Right forelimb (tissue), 1 donor: ENCODE data around the gene DUS1L.

ENCODE experiments used
- DNase-seq: peaks from one replicate; pipeline ENCODE4 v3.0.0-alpha.2; 2018

Gene DUS1L

DNA sequence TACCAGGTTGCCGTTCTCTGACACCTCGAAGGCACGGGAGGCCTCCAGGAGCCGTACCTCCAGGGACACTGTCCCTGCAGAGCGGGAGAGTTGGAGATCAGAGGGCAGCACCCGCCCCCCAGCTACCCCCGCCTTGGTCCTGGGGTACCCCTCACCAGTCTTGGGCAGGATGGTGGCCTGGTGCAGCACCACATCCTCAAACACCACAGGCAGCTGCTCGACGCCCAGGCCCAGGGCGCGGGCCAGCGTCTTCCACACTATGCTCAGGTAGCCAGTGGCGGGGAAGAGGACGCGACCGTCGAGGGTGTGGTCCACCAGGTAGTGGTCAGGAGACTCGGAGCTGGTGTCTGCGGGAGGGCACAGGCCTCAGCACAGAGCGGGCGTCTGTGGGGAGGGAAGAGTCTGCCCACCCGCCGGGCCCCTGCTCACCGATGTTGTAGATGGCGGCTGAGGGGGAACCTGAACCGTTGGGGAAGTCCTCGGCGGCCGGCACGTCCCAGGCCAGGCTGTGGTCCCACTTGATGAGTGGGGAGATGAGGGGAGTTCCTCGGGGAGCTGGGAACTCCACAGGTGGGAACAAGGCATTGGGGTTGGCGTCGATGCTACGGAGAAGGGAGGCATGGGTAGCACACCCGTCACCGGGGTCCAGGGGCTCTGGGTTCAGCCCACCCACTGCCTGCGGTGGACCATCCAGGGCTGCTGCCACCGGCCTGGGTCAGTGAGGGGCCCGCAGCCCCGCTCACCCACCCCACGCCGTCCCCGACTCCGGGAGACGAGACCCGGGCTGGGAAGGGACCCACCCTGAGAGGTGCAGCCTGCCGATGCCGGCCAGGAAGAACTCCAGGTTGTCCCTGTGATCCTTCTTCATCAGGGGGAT lies 22.6 kb upstream of the DUS1L start:
- no peak for DNase-seq

DNA sequence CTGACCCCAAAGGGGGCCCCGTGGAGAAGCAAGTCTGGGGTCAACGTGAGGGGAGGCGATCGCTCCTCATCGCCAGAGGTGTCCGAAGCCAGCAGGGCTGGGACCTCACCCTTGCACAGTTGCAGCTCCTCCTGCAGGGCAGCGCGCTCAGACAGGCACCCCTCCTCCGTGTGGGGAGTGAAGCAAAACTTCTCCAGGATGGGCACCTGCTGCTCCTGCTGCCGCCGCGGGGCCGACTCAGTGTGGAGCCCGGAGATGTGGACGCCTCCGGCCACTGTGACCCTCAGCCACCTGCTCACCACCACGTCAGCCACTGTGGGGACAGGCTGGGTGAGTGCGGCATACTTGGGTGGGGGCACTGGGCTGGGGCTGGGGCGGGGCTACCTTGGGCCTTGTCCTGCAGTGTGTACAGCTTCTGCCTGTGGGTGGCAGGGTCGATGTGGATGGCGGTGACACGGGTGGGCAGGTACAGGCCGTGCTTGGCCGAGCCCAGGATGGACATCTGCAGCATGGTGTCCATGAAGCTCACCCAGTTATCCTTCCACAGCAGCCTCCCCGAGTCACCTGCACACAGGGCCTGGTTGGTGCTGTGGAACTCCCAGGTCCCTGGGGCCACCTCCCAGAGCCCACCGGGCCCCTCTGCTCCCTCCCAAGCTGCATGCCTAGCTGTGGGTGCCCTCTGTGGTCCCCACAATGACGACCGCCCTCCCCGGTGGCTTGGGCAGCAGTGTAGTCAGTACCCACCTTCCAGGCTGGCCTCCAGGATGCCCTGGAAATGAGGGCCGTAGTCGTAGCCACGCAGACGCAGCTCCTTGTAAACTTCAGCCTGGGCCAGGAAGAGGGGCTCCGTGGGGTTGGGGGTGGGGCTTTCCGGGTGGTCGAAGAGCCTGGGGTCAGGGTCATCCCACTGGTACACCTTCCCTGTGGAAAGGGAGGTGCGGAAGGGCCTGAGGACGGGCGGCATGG lies 21.6 kb upstream of the DUS1L start:
- no peak for DNase-seq

- no peak for DNase-seq
Observed at GRCh38 chr17:82085931-82086764, 20.5 kb upstream of the DUS1L start.

DNA sequence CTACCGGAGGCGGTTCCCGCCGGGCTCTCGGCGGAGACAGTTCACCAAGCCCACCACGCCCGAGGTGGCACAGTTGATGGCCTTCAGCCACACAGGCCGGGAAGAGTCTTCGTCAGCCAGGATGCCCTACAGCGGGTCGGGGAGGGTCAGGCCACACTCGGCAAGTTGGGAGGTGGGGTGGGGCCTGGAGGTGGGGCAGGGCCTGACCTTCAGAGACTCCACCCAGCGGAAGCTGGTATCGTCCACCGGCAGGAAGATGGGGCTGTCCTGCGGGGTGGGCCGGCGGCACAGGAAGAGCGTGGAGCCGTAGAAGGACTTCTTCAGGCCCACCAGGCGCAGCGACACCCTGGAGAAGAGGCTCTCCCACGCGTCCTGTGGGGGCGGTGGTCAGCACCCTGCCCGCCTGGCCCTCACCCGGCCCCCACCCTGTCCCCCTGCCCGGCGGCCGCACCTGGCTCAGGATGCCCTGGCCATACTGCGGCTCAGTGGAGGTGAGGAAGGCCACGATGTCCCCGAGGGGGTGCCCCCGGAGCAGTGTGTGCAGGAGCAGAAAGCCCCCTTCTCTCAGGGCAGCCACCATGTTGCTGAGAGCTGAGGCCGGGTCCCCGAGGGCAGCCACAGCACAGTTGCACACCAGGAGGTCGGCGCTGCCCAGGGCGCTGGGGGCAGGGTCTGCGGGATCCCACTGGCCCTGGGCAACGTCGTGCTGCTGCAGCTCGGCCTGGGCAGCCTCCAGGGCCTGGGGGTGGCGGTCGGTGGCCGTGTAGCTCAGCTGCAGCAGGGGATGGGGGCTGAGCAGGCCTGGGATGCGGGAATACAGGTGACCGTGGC lies 19.6 kb upstream of the DUS1L start:
- DNase-seq, result no peak

- DNase-seq, result no peak
Observed at GRCh38 chr17:82084373-82085030, 18.9 kb upstream of the DUS1L start.

DNA sequence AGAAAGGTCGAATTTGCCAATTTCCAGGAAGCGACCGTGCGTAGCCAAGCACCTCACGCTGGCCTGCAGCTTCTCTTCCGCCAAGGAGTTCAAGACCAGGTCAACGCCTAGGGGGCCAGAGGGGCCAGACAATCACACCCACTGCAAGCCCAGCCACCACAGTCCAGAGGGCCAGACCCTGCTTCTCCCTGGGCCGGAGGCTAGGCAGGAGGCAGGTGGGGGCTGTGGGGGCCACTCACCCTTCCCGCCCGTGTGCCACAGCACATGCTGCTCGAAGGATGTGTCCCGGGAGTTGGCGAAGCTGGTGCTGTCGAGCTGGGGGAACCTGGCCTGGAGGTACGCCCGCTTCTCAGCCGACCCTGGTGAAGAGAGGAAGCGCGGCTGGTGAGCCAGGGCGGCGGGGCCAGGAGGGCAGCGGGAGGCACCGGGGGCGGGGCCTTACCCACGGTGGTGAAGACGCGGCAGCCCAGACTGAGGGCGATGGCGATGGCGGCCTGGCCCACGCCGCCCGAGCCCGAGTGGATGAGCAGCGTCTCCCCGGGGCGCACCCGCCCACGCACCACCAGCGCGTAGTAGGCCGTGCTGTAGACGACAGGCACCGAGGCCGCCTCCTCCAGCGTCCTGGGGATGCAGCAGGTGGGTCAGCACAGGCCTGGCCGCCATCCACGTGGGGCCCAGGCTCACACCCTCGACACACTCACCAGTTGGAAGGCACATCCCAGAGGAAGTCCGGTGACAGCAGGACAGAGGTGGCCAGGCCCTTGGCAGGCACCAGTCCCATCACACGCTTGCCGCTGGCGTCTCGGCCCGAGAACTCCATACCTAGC lies 18.1 kb upstream of the DUS1L start:
- DNase-seq, result no peak

DNA sequence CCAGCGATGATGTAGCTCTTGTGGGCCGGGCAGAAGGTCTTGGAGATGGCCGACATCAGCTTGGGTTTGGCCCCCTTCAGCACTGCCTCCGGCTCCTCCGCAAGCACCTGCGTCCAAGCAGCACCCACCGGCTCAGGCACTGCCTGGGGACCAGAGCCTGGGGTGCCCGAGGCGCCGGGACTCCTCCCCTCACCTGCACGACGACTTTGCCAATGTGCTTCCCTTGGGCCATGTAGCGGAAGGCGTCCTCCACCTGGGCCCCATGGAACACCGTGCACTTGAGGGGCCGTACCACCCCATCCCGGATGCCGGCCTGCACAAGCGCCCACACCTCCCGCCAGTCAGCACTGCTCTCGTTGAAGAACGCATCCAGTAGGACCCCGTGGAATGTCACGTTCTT lies 17.4 kb upstream of the DUS1L start:
- DNase-seq, result no peak

- DNase-seq, result no peak
Observed at GRCh38 chr17:82082456-82082855, 16.9 kb upstream of the DUS1L start.

DNA sequence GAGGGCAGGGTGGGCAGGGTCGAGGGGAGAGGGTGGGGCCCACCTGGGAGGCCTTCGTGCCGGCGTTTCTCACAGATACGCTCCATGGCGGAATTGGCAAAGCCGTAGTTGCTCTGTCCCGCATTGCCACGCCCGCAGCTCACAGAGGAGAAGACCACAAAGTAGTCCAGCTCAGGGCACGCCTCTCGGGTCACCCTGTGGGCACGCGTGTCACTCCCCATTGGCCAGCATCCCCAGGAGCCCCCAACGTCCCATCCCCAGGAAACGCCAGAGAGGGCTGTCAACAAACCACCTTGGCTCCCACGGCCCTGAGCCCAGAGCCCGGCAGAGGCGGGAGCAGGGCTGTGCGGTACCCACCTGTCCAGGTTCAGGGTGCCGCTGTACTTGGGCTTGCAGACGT lies 16.4 kb upstream of the DUS1L start:
- DNase-seq, result no peak

GRCh38 chr17:82081546-82081945 lies 15.9 kb upstream of the DUS1L start:
- no peak for DNase-seq

GRCh38 chr17:82080789-82081464 lies 15.3 kb upstream of the DUS1L start:
- DNase-seq, result no peak

DNA sequence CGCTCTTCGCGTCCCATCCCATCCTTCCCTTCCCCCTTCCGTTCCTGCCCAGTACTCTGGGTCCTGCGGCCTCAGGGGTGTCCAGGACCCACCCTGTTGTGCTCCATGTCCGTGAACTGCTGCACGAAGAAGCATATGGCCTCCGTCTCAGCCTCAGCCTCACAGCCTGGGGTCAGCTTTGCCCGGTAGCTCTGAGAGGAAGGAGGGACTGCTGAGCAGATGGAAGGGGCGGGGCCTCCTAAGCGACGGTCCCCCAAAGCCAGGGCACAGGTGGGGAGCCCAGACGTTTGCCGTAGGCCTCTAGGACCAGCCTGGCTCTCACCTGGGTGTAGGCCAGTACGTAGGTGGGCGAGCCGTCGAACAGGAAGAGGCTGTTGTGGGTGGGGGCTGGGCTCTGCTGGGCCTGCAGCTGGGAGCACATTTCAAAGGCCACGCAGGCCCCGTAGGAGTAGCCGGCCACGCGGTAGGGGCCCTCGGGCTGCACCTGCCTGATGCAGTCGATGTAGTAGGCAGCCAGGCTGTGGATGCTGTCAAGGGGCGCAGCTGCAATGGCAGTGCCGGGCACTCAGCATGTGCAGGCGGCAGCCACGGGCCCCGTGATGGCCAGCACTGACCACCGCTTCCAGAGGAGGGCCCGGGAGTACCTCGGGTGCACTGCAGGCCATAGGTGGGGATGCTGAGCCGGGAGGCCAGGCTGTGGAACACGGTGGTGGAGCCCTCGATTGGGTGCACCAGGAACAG lies 14.6 kb upstream of the DUS1L start:
- DNase-seq, result no peak

DNA sequence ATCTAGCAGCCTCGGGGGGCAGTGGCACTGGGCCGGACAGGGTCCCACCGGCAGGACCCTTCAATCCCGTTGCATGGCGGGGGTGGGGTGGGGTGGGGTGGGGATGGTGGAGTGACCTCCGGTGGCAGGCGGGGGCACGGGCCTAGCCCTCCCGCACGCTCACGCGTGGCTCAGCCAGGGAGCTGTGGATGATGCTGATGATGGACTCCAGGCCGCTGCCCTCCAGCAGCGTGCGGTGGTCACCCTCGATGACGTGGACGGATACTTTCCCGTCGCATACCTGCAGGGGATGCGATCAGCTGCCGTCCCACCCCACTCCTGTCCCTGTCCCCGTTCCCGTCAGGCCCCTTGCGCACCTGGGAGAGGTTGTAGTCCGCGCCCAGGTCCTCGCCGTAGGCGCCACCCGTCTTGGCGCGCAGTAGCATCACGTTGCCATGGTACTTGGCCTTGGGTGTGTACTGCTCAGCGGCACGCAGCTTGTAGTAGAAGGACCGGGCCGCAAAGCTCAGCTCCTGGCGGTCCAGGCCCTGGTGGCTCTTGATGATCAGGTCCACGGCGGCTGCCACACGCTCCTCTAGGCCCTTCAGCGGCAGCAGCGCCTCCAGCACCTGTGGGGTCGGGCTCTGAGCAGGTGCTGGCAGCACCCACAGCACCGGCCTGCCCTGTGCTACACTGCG lies 13.5 kb upstream of the DUS1L start:
- no peak for DNase-seq

DNA sequence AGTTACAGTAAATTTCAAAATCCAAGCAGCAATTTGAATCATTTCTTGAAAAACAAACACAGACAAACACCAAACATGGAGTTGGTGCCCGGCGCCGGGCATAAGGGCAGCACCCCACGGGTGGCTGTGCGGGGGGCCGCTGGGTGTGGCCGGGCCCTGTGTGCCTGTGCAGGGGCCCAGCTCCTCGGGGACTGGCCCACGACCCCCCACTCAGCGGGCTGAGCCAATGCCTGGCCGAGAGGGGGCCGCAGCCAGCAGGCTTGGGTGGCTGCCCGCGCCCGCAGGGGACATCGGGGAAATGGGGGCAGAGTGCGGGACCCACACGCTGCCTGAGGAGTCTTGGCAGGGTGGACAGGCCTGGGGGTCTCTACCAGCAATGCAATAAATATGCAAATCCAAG lies 12.8 kb upstream of the DUS1L start:
- DNase-seq, result no peak

GRCh38 chr17:82077617-82078358 lies 12.2 kb upstream of the DUS1L start:
- no peak for DNase-seq

DNA sequence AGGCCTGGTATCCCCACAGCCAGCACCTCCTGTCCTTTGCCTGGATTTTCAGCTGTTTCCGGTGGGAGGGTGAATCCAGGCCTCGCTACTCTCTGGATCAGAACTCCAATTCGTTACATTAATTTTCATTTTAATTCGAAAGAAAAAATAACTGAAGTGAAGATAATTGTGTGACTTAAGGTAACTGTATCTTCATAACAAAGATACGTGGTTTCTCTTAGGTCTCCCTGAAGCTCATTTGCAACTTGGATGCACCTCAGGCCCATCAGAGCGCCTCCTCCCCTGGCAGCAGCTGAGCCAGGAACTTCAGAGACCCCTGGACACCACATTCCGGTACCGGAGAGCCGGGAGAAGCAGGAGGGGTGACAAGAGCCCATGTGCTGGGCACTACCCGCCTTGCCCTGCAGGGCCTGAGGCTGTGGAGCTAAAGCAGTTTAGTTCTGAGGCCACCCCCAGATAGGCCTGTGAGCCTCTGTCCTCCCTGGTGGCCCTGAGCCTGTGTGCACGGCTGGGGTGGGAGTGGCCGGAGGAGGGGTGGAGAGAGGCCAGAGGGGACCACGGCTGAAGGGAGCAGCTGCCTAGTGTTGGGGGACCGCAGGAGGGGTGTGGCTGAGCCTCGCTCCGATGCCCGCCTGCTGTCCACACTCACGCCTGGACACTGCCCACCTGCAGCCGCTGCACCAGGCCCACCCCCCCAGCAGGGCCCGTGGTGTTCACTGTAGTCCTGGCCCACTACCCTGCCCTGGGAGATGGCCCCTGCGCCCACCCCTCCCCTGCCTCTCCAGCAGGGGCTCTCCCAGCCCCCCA lies 11.4 kb upstream of the DUS1L start:
- no peak for DNase-seq
